GM21360 (cell line): ENCODE results near the gene CD2AP.
"Not testable (repeated sequence)": the region's sequence is repeated elsewhere in the genome, so short reads cannot be mapped to it uniquely, and the experiment has no call there.

Experiments
- ATAC-seq: cut with Tn5 transposase; IDR thresholded peaks from one replicate; pipeline ENCODE4 v1.9.1; 2021; ENCODE audit warnings: mild to moderate bottlenecking, moderate library complexity; ENCODE audit not compliant: unreplicated experiment

Gene CD2AP

GRCh38 chr6:47457370-47457769, 20.2 kb upstream of the CD2AP start:
- no peak for ATAC-seq

GRCh38 chr6:47464052-47464451, 13.5 kb upstream of the CD2AP start:
- ATAC-seq: no peak

GRCh38 chr6:47465117-47465516, 12.5 kb upstream of the CD2AP start:
- ATAC-seq: no peak

- no peak for ATAC-seq
Observed at GRCh38 chr6:47471911-47472310, 5.7 kb upstream of the CD2AP start.

GRCh38 chr6:47473791-47474346, 3.7 kb upstream of the CD2AP start:
- no peak for ATAC-seq

- no peak for ATAC-seq
Observed at GRCh38 chr6:47475319-47475816, 2.2 kb upstream of the CD2AP start.

GRCh38 chr6:47476781-47477496, 650 bp upstream of the CD2AP start:
- ATAC-seq: no peak

GRCh38 chr6:47478233-47479139, 897 bp downstream of the CD2AP start:
- ATAC-seq: peak; percentile 3

GRCh38 chr6:47479140-47479508, 1.5 kb downstream of the CD2AP start:
- ATAC-seq: no peak

GRCh38 chr6:47479874-47480273, 2.3 kb downstream of the CD2AP start:
- no peak for ATAC-seq

- not testable (repeated sequence) for ATAC-seq
Observed at GRCh38 chr6:47481213-47481612, 3.6 kb downstream of the CD2AP start.

- ATAC-seq: no peak
Observed at GRCh38 chr6:47481806-47482205, 4.2 kb downstream of the CD2AP start.

- ATAC-seq: peak; percentile 36
Observed at GRCh38 chr6:47483516-47483852, 5.9 kb downstream of the CD2AP start.

- no peak for ATAC-seq
Observed at GRCh38 chr6:47483853-47484546, 6.4 kb downstream of the CD2AP start.

GRCh38 chr6:47484616-47485015, 7.0 kb downstream of the CD2AP start:
- ATAC-seq: no peak

GRCh38 chr6:47485083-47485482, 7.5 kb downstream of the CD2AP start:
- ATAC-seq: no peak

- ATAC-seq: no peak
Observed at GRCh38 chr6:47485491-47486135, 8.0 kb downstream of the CD2AP start.

GRCh38 chr6:47489995-47490394, 12.4 kb downstream of the CD2AP start:
- ATAC-seq: no peak

- no peak for ATAC-seq
Observed at GRCh38 chr6:47490676-47491075, 13.1 kb downstream of the CD2AP start.

GRCh38 chr6:47492355-47492754, 14.8 kb downstream of the CD2AP start:
- no peak for ATAC-seq

GRCh38 chr6:47495207-47495606, 17.6 kb downstream of the CD2AP start:
- no peak for ATAC-seq
